Adrenal gland (tissue), 5 donors: ENCODE measurements around the gene GRIA4.

Experiments used
- CTCF ChIP-seq, 6 experiments: fragments of 450-650 bp in 4 of 6; fragments of 200-600 bp in 2 of 6; sonication (generic) in 1 of 6; IDR thresholded peaks; 1 replicate in 5 of 6; 2 replicates in 1 of 6; pipeline versions ENCODE4 v1.5.1 to v1.8.0; 2016 to 2021; ENCODE audit warnings: antibody characterized with exemption in 6 of 6, mild to moderate bottlenecking in 2 of 6, moderate library complexity in 1 of 6
- POLR2A ChIP-seq, 2 donors: fragments of 450-650 bp; IDR thresholded peaks; one replicate each; pipeline ENCODE4 v1.6.1; 2017; ENCODE audit warnings: antibody characterized with exemption in 2 of 2, mild to moderate bottlenecking in 2 of 2, moderate library complexity in 1 of 2
- donor health status: DM: no; HTN: no; CAD: no.

- TF ChIP-seq CTCF (IDR thresholded peaks at IDR 0.05) (no peak), POLR2A (IDR thresholded peaks at IDR 0.05) (no peak)
These were observed 327.5 kb downstream of the GRIA4 start for GRCh38 chr11:105937331-105937730.
